ENCODE measurements around the gene WWOX. TPM values are rescaled to one million over a fixed set of nuclear protein-coding genes. Genes with fewer than 3 reads are reported as not detected.
"Not testable (repeated sequence)": the region's sequence is repeated elsewhere in the genome, so short reads cannot be mapped to it uniquely, and the experiment has no call there.

The WWOX gene
- total RNA-seq (10 to 100 TPM; 16.1 to 46.8 (median 36.5) TPM), polyA plus RNA-seq (1 to 10 TPM; 7.1 to 9.6 (median 8.6) TPM)

GRCh38 chr16:78099271-78100111, at the start of gene WWOX:
TSS of gene WWOX (plus strand) at chr16:78099654.
- no peaks in the 10 kb centered on the region for H3K9me3 ChIP-seq
- peak within 1 kb of the TSS; percentile 70 to 96 (median 90) for H3K4me3 ChIP-seq
- no peaks in the 10 kb centered on the region for H3K36me3 ChIP-seq
- no peaks in the 10 kb centered on the region for H3K27me3 ChIP-seq
- intact Hi-C loops (cut with DNase I) = loop anchor here (5.0 to 10.0 kb wide), 2 partner anchors 377 to 425 kb away; partner anchors contain the start of gene NUDT7
- H3K27ac ChIP-seq = peak within 1 kb of the TSS; percentile 85 to 94 (median 91)
- H3K4me1 ChIP-seq = peaks cover 0 to 14% (median 7%) of the 10 kb centered on the region in 4 donors
- peak; percentile 98 for DNase-seq
- WGBS, 2 donors = 0% methylated on average over 84 of the region's 84 CpGs
- TF ChIP-seq EP300 (IDR thresholded peaks at IDR 0.05) (no peak), CTCF (IDR thresholded peaks at IDR 0.05) (peak in 1 of 4 experiments; percentile 51), POLR2AphosphoS5 (IDR thresholded peaks at IDR 0.05) (peak; percentile 36 to 84 (median 64))

- intact Hi-C loops (cut with DNase I) = no loop called here
- peaks cover 0 to under 1% (median 0%) of the 10 kb centered on the region in 4 donors for H3K4me1 ChIP-seq
- H3K27me3 ChIP-seq = no peaks in the 10 kb centered on the region
These were observed 48.6 kb upstream of the WWOX start for GRCh38 chr16:78050734-78051400.

GRCh38 chr16:78057803-78058564, 41.5 kb upstream of the WWOX start:
- Histone ChIP-seq H3K27me3 (no peaks in the 10 kb centered on the region), H3K27ac (no peak overlapping the region), H3K4me1 (no peaks in the 10 kb centered on the region), H3K36me3 (no peaks in the 10 kb centered on the region), H3K4me3 (no peak overlapping the region), H3K9me3 (no peaks in the 10 kb centered on the region)
- no peak for DNase-seq
- intact Hi-C loops (cut with DNase I) = no loop called here
- WGBS, 2 donors = 72 to 77% methylated on average over 9 of the region's 9 CpGs
- TF ChIP-seq POLR2AphosphoS5 (IDR thresholded peaks at IDR 0.05) (no peak), POLR2A (IDR thresholded peaks at IDR 0.05) (no peak), CTCF (IDR thresholded peaks at IDR 0.05) (no peak), EP300 (IDR thresholded peaks at IDR 0.05) (no peak)

More at GRCh38 chr16:78050734-78051400, 48.6 kb upstream of the WWOX start:
- no peaks in the 10 kb centered on the region for H3K36me3 ChIP-seq
- no peak overlapping the region for H3K27ac ChIP-seq
- WGBS, 2 donors = 59 to 62% methylated on average over 2 of the region's 2 CpGs
- TF ChIP-seq CTCF (IDR thresholded peaks at IDR 0.05) (no peak), POLR2AphosphoS5 (IDR thresholded peaks at IDR 0.05) (no peak), POLR2A (IDR thresholded peaks at IDR 0.05) (no peak), EP300 (IDR thresholded peaks at IDR 0.05) (no peak)
- no peak for DNase-seq
- no peak overlapping the region for H3K4me3 ChIP-seq
- H3K9me3 ChIP-seq = no peaks in the 10 kb centered on the region

GRCh38 chr16:78059806-78060205, 39.6 kb upstream of the WWOX start:
- H3K27ac ChIP-seq; intact Hi-C loops (cut with DNase I); H3K27me3 ChIP-seq; DNase-seq; H3K36me3 ChIP-seq; H3K4me3 ChIP-seq; H3K4me1 ChIP-seq; H3K9me3 ChIP-seq: not testable (repeated sequence)
- WGBS, 2 donors = 89% methylated on average over 25 of the region's 25 CpGs

- TF ChIP-seq POLR2A (IDR thresholded peaks at IDR 0.05) = no peak
- no peak for TF ChIP-seq CTCF (IDR thresholded peaks at IDR 0.05)
- TF ChIP-seq POLR2AphosphoS5 (IDR thresholded peaks at IDR 0.05) = no peak
- TF ChIP-seq EP300 (IDR thresholded peaks at IDR 0.05) = no peak
These were observed 39.2 kb upstream of the WWOX start for GRCh38 chr16:78060295-78060694.

More at GRCh38 chr16:78060295-78060694, 39.2 kb upstream of the WWOX start:
- Histone ChIP-seq H3K4me1 (no peaks in the 10 kb centered on the region), H3K27me3 (no peaks in the 10 kb centered on the region), H3K9me3 (no peaks in the 10 kb centered on the region), H3K27ac (no peak overlapping the region), H3K36me3 (no peaks in the 10 kb centered on the region), H3K4me3 (no peak overlapping the region)
- intact Hi-C loops (cut with DNase I) = no loop called here
- DNase-seq = no peak
- 19 to 26% methylated on average over 5 of the region's 5 CpGs for WGBS, 2 donors
